HUES48 (cell line): ENCODE data around the gene PLA1A.
A peak's percentile ranks its signal among the peaks of the same experiment; 100 is the strongest.
"Not testable (repeated sequence)": the region's sequence is repeated elsewhere in the genome, so short reads cannot be mapped to it uniquely, and the experiment has no call there.

Experiments
- H3K27ac ChIP-seq: one replicate; pipeline ENCODE4 v1.7.0; 2013; ENCODE audit warnings: low read depth, low read length, inconsistent platforms
- H3K27me3 ChIP-seq: 2 replicates; pipeline ENCODE4 v1.6.1; 2013; ENCODE audit warnings: mild to moderate bottlenecking, low read length; ENCODE audit not compliant: control insufficient read depth, insufficient read depth
- H3K36me3 ChIP-seq: 2 replicates; pipeline ENCODE4 v1.6.1; 2013; ENCODE audit warnings: low read length; ENCODE audit not compliant: control insufficient read depth, insufficient read depth
- H3K4me1 ChIP-seq: 2 replicates; pipeline ENCODE4 v1.6.1; 2013; ENCODE audit warnings: mild to moderate bottlenecking, low read length; ENCODE audit not compliant: control insufficient read depth, insufficient read depth
- H3K4me3 ChIP-seq: 2 replicates; pipeline ENCODE4 v1.5.1; 2013; ENCODE audit warnings: mild to moderate bottlenecking, low read depth, low read length
- H3K9ac ChIP-seq: 2 replicates; pipeline ENCODE4 v1.6.1; 2013; ENCODE audit warnings: mild to moderate bottlenecking, low read depth, low read length, moderate library complexity
- H3K9me3 ChIP-seq: 2 replicates; pipeline ENCODE4 v1.6.1; 2013; ENCODE audit warnings: low read length; ENCODE audit not compliant: control insufficient read depth, insufficient read depth

PLA1A gene

GRCh38 chr3:119558626-119559317 is 38.9 kb upstream of the PLA1A start:
- no peak overlapping the region for H3K4me3 ChIP-seq
- no peak overlapping the region for H3K9ac ChIP-seq
- no peak overlapping the region for H3K27ac ChIP-seq
- no peaks in the 10 kb centered on the region for H3K9me3 ChIP-seq
- H3K36me3 ChIP-seq: no peaks in the 10 kb centered on the region
- no peaks in the 10 kb centered on the region for H3K27me3 ChIP-seq
- no peaks in the 10 kb centered on the region for H3K4me1 ChIP-seq

DNA sequence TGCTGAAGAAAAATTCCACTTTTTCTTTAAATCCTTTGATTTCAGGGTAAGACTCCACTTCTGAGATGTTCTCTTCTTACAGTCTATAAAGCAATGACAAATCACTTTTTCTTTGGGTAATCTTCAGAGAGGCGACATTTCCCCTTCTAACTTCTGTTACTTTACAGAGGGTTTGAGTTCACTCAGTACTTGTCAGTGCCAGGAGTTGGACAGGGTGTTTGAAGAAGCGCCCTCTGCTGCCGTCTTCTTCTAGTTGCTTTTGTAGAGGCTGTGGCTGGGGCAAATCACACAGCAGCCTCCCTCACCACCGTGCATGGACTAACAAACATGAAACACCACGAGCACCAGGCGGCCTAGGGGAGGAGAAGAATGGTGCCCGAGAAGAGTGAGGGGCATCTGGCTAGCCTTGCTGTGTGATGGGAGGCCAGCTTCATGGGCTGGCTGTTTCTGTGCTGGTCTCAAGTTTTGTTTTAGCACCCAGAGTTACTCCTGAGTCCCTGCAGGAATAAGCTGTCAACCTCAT is 38.2 kb upstream of the PLA1A start, which contains the start of gene CD80:
Gene CD80 (minus strand): TSS at position 174 of the 523 bp plus-strand sequence. CDS start 1,886 bp downstream, outside the sequence.
- H3K9me3 ChIP-seq: no peaks in the 10 kb centered on the region
- no peaks in the 10 kb centered on the region for H3K36me3 ChIP-seq
- H3K9ac ChIP-seq: no peak within 1 kb of the TSS
- no peaks in the 10 kb centered on the region for H3K4me1 ChIP-seq
- no peaks in the 10 kb centered on the region for H3K27me3 ChIP-seq
- H3K27ac ChIP-seq: no peak within 1 kb of the TSS
- no peak within 1 kb of the TSS for H3K4me3 ChIP-seq

GRCh38 chr3:119560160-119560559 is 37.5 kb upstream of the PLA1A start:
- Histone ChIP-seq H3K4me1 (no peaks in the 10 kb centered on the region), H3K4me3 (no peak overlapping the region), H3K36me3 (no peaks in the 10 kb centered on the region)

DNA sequence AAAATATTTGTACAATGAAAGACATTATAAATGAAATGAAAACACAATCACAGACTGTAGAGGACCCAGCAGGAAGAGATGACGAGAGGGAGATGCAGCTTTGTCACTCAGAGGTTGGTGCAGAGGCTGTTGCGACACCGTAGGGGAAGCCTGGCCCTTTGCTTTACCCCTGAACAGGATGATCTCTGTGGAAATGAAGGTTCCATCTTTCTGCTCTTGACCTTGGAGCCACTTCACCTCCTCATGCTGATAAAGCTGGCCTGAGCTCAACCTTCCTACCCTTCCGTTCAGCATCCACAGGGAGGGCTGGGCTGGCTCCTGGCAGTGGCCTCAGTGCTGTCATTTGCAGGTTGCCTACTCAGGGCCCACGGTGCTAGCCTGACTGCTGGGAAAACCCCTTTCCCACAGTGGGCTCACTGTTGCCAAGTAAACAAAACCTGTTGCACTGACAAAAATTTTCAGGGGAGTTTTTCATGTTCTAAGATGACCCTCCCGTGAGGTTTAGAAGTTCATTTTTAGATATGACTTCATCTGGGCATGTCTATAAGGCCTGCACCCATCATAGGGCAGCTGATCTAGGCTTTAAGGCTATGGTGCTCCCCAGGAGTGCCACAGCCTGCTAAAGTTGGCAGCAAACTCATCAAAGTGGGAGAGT is 35.3 kb upstream of the PLA1A start:
- H3K9ac ChIP-seq: no peak overlapping the region
- H3K27ac ChIP-seq: no peak overlapping the region

More at GRCh38 chr3:119560160-119560559, 37.5 kb upstream of the PLA1A start:
- Histone ChIP-seq H3K9me3 (no peaks in the 10 kb centered on the region), H3K9ac (no peak overlapping the region), H3K27me3 (no peaks in the 10 kb centered on the region), H3K27ac (no peak overlapping the region)

GRCh38 chr3:119563334-119563733 is 34.4 kb upstream of the PLA1A start:
- H3K9ac ChIP-seq, H3K27me3 ChIP-seq, H3K27ac ChIP-seq, H3K9me3 ChIP-seq, H3K36me3 ChIP-seq, H3K4me1 ChIP-seq, H3K4me3 ChIP-seq: not testable (repeated sequence)

More for the DNA sequence above, 35.3 kb upstream of the PLA1A start:
- H3K9me3 ChIP-seq: no peaks in the 10 kb centered on the region
- no peaks in the 10 kb centered on the region for H3K4me1 ChIP-seq
- H3K4me3 ChIP-seq: no peak overlapping the region
- no peaks in the 10 kb centered on the region for H3K27me3 ChIP-seq
- no peaks in the 10 kb centered on the region for H3K36me3 ChIP-seq

DNA sequence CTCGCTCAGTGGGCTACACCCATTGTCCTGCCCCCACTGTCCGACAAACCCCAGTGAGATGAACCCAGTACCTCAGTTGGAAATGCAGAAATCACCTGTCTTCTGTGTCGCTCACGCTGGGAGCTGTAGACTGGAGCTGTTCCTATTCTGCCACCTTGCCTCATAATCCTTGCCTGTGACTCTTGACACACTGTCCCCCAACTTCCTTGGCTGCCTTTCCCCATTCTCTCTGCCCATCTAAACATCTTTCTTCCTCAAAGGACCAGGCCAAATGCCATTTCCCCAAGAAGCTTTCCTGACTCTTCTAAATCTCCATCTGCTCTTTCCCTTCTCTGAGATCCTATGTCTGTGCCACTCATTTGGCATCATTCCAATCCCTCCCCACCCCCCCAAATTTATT is 28.5 kb upstream of the PLA1A start:
- H3K27me3 ChIP-seq: no peaks in the 10 kb centered on the region
- H3K4me1 ChIP-seq: no peaks in the 10 kb centered on the region
- H3K36me3 ChIP-seq: no peaks in the 10 kb centered on the region
- H3K9ac ChIP-seq: no peak overlapping the region
- H3K27ac ChIP-seq: no peak overlapping the region
- no peak overlapping the region for H3K4me3 ChIP-seq
- no peaks in the 10 kb centered on the region for H3K9me3 ChIP-seq

DNA sequence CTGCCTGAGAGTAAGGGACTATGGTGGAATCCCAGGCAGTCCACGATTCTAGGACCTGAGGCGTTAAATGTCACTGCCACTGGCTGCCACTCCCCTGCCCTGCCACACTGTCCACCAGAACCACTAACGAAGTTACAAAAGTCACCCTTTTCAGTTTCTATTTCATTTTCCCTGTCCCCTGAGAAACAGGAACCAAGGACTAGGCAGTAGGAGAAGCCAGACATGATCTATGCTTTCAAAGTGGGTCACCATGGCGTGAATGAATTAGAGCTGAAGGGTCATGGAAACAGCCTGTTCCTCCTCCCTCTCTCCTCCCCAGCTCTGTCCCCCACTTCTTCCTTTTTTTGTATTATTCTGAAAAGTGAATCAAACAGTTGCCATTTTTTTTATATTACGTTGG is 27.5 kb upstream of the PLA1A start:
- no peaks in the 10 kb centered on the region for H3K4me1 ChIP-seq
- no peak overlapping the region for H3K4me3 ChIP-seq
- no peaks in the 10 kb centered on the region for H3K36me3 ChIP-seq
- no peaks in the 10 kb centered on the region for H3K9me3 ChIP-seq
- H3K27ac ChIP-seq: no peak overlapping the region
- H3K27me3 ChIP-seq: no peaks in the 10 kb centered on the region
- H3K9ac ChIP-seq: no peak overlapping the region

GRCh38 chr3:119571230-119571629 is 26.5 kb upstream of the PLA1A start:
- Histone ChIP-seq H3K27ac (no peak overlapping the region), H3K27me3 (no peaks in the 10 kb centered on the region)

DNA sequence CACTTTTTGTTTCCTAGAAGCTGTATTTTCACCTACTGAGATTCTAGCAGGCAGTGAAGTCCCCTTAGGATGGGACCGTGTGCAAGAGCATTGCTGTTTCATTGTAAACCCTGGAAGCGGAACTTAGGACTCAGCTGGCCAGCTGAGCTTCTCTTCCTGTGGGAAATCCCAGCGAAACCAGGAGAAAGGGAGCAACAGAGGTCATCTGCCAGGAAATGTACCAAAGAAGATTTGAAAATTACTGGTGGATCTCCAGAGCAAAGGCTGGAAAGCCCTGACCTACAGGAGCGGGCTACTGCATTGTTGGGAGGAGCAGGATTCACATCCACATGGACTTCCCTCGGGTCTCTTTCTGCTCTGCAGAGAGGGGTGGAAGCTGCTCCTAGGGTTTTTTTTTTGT is 26.0 kb upstream of the PLA1A start:
- no peak overlapping the region for H3K9ac ChIP-seq
- no peaks in the 10 kb centered on the region for H3K36me3 ChIP-seq
- no peaks in the 10 kb centered on the region for H3K9me3 ChIP-seq
- no peak overlapping the region for H3K27ac ChIP-seq
- H3K27me3 ChIP-seq: no peaks in the 10 kb centered on the region
- H3K4me1 ChIP-seq: no peaks in the 10 kb centered on the region
- H3K4me3 ChIP-seq: no peak overlapping the region

More at GRCh38 chr3:119571230-119571629, 26.5 kb upstream of the PLA1A start:
- no peak overlapping the region for H3K9ac ChIP-seq
- H3K4me3 ChIP-seq: no peak overlapping the region
- H3K9me3 ChIP-seq: no peaks in the 10 kb centered on the region
- H3K36me3 ChIP-seq: no peaks in the 10 kb centered on the region
- H3K4me1 ChIP-seq: no peaks in the 10 kb centered on the region

GRCh38 chr3:119575507-119575906 is 22.2 kb upstream of the PLA1A start:
- Histone ChIP-seq H3K27ac (no peak overlapping the region), H3K4me1 (peaks cover 4% of the 10 kb centered on the region), H3K9me3 (no peaks in the 10 kb centered on the region), H3K27me3 (peaks cover 18% of the 10 kb centered on the region), H3K4me3 (no peak overlapping the region), H3K36me3 (no peaks in the 10 kb centered on the region), H3K9ac (no peak overlapping the region)

DNA sequence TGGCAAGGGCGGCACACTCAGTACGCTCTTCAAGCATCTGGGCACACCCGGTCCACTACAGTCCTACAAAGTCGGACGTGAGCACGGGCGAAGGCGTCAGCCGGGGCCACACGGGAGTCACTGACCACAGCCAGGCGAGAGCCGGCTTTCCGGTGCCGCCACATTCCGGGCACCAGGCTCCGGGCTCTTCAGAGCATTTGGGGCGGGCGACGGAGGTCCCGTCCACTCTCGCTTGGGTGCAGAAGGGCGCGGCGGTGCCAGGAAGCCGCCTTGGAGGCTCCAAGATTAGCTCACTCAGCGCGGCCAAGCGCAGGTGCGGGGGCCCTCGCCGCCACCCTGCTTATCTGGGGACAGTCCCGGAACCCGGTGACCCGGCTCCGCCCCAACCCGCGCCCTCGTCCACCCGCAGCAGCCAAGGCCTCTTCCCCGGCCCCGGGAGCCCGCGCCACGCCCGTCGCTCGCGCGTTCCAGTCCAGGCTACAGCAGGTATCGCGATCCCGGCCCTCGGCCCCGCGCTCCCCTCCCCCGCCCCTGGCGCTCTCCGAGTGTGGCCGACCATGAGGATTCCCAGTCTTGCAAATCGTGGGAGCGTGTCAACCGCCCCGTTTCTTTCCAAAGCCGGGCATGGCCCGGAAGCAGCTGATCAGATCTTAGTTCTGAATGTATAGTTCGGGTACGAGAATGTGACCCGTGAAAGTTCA is 18.2 kb upstream of the PLA1A start, which contains the start of gene ADPRH:
Gene ADPRH (plus strand): TSS at position 127 of the 701 bp plus-strand sequence. CDS start 2,678 bp downstream, outside the sequence.
- Histone ChIP-seq H3K27ac (peak within 1 kb of the TSS; percentile 75), H3K27me3 (peaks cover 21% of the 10 kb centered on the region), H3K9ac (peak within 1 kb of the TSS; percentile 62), H3K36me3 (no peaks in the 10 kb centered on the region), H3K4me1 (peaks cover 6% of the 10 kb centered on the region), H3K9me3 (no peaks in the 10 kb centered on the region), H3K4me3 (peak within 1 kb of the TSS; percentile 69)
